Stimulated activated CD4-positive, alpha-beta T cell treated with anti-CD3 and anti-CD28 coated beads, Interleukin-4, amount 100 ng/mL, for 48 hours (primary cell): Measurements from ENCODE around the gene UBE2R2.
A peak's percentile ranks its signal among the peaks of the same experiment; 100 is the strongest.
"Not testable (repeated sequence)": the region's sequence is repeated elsewhere in the genome, so short reads cannot be mapped to it uniquely, and the experiment has no call there.

Experiments
- DNase-seq, 2 donors: peaks; one replicate each; pipeline ENCODE4 v3.0.0-alpha.2; 2020; ENCODE audit warnings: low read depth in 2 of 2

The UBE2R2 gene, protein sequence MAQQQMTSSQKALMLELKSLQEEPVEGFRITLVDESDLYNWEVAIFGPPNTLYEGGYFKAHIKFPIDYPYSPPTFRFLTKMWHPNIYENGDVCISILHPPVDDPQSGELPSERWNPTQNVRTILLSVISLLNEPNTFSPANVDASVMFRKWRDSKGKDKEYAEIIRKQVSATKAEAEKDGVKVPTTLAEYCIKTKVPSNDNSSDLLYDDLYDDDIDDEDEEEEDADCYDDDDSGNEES

DNA sequence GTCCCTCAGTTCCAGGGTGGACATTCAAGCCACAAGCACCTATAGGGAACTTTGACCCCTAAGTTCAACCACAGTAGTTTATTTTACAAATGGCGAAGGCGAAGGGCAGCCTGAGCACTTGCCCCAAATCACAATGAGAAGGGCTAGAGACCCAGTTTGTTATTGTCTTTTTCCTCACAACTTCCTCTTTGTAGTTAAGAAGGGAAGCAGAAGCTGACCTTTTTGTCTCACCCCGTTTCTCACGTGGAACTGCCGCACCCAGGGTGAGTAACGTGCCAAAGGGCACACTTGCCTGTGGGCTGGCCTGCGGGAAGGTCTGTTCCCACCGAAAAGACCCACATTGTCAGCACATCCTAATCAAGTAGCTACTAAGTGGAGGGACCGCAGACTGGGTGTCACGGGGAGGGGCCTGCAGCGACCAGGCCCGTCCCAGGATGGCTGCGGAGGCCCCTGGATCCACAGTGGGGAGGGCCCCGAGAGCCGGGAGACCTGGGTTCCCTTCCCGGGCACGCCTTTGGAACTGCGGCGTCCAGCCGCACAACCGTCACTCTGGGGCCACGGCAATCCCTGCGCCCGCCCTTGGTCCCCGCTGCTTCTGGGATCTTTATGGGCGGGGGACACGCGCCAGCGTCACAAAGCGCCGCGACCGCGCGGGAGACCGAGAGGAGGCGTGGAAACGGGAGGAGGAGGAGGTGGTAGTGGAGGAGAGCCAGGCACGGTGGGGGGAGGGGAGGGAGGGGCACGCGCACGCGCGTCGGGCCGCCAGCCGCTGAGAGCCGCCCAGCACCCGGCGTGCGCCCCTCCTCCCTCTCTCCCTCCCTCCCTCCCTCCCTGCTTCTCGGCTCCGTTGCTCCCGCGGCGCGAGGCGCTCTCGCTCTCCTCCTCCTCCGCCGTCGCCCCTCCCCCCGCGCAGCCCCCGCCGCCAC, at the start of gene UBE2R2:
Gene UBE2R2, plus strand, starts transcription at position 834 of the 926 bp plus-strand sequence. CDS start 598 bp downstream, outside the sequence.
- DNase-seq = peak; percentile 90 to 93

DNA sequence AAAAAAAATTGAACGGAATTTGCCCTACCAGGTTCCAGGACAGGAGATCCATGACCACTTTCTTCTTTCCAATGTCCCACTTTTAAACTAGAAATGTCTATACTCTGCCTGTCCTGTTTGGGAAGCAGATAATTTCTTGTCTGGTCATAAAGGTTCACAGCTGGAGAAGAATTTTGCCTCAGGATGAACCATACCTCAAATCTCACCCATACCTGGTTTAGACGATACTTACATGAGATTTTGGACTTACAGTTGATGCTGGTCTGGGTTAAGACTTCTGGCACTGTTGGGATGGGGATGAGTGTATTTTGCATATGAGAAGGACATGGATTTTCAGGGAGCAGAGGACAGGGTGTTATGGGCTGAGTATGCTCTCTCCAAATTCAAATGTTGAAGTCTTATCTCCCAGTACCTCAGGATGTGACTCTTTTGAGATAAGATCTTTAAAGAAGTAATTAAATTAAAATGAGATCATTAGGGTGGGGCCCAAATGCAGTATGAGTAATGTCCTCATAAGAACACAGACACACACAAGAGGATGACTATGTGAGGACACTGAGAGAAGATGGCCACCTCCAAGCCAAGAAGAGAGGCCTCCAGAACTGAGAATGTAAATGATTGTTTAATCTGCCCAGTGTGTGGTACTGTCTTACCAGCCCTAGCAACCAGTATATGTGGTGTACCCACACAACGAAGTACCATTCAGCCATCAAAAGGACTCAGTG, 46.6 kb upstream of the UBE2R2 start:
- DNase-seq = not testable (repeated sequence)

DNA sequence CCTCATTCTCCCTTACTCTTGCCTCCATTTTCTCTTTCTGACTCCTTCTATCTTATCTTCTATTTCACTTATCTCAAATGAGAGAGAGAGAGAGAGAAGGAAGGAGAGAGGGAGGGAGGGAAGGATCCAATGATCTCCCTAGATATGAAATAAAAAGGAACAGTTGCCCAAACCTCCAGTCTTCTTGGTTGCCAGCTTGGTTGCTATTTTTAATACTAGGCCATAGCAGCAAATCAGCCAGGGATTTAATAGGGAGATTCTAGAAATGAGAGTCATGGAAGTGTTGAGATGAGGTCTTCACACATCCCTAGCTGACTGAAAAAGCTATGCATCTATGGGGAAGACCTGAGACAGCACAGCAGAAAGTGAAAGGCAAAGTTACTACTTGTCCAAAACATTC, 43.8 kb upstream of the UBE2R2 start:
- not testable (repeated sequence) for DNase-seq

DNA sequence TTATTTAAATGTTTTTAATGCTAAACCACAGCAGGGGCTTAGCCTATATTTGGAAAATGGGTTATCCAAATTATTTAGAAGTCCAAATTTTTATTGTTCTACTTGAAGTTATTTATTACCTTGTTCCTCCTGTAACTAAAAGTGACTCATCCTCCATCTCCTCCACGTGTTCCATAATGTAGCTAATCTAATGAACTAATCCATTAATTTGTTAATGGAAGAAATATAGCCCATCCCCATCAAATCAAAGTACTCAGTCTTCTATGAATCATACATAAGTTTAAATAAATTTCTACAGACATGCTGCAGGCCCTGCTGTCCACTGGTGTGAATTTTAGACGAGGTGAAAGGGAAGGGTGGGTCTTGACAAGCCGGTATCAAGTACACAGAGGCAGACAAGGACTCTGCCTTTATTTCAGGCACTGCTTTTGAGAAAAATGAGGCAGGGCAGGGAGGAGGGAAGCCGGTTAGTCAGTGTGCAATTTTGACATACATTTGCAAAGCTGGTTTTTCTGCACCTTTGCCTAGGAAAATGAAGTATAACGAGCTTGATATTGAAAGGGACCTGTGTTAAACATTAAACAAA, 42.8 kb upstream of the UBE2R2 start:
- DNase-seq = not testable (repeated sequence)

DNA sequence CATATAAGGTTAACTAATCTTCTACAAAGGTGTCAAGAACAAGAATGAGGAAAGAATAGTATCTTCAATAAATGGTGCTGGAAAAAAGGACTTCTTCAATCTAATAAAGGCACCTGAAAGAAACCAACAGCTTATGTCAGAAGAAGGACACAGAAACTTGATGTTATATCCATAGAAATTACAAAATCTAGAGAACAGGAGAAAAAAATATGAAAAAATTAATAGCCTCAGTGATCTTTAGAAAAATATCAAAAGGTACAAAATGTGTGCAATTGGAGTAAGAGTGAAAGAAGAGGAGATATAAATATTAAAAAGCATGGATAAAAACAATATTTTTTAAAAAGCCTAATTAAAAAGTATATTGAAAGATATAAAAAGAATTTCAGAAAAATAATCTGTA, 40.4 kb upstream of the UBE2R2 start:
- no peak for DNase-seq

DNA sequence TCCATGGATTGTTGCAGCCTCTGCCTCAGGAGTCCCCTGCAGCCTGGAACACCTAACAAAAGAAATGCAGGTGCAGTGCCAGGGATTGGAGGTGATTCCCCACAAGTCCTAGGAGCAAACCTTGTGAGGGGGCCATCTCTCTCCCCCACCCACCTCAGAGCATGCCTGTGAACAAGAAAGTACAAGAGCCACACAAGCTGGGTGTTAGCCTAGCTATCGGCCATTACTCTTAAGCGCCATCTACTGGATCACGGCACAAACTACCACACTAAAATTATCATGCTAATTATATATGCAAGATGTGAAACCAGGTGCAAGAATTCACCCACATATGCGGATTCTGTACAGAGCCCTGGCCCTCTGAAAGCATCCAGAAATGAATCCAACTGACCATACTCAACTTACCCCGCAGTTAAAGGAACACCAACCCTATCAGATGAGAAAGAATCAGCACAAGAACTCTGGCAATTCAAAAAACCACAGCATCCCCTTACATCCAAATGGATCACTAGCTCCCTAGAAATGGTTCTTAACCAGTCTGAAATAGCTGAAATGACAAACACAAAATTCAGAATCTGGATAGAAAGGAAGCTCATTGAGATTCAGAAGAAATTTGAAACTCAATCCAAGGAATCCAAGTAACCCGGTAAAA, 38.1 kb upstream of the UBE2R2 start:
- DNase-seq = peak; percentile 22 to 28

DNA sequence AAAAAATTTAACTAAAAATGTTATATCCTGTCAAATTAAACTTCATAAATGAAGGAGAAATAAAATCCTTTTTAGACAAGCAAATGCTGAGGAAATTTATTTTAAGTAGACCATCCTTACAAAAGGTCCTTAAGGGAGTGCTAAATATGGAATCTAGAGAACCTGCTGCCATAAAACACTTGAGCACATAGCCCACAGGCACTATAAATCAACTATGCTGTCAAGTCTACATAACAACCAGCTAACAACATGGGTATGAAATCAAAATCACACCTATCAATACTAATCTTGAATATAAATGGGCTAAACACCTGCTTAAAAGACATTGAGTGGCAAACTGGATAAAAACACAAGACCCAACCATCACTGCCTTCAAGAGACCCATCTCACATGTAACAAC, 36.7 kb upstream of the UBE2R2 start:
- DNase-seq = no peak

DNA sequence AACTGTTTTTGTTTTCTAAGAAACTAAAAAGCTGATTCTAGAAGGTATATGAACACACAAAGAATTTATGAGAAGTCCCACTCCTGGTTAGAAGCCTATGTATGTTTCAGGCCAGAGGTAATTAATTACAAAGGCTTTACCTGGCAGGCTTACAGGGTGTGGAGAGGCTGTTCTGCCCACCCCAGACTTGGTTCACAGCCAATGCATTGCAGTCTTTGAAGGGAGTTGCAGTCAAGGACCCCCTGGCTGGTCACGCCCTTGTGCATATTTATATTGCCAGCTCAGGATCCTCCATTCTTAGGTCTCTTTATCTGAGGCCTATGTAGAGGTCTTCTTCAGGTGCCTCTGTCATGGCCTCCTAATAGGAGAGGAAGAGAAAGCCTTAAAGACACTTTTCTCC, 35.2 kb upstream of the UBE2R2 start:
- no peak for DNase-seq

DNA sequence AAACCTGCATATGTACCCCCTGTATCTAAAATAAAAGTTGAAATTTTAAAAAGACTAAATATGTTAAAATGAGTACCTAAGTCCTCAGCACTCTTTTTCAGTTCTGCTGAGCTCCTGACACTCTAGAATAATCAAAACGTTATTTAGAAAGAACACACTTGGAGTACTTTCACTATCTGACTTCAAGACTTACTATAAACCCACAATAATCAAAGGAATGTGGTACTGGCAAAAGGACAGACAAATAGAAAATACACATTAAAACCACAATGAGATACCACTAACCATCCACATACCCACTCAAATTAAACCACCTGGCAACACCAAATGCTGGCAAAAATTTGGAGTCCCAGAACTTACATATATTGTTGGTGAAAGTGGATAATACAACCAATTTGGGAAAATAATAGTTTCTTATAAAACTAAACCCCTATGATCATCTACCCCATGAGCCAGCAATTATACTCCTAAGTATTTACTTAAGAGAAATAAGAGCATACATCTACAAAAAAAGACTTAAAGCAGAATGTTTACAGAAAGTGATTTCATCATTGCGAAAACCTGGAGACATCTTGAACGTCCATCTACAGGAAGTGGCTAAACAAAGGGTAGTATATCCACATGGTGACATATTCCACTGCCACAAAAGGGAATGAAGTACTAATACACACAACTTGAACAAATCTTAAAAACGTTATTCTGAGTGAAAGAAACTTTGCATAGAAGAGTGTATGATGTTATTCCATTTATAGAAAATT, 34.4 kb upstream of the UBE2R2 start:
- no peak for DNase-seq

DNA sequence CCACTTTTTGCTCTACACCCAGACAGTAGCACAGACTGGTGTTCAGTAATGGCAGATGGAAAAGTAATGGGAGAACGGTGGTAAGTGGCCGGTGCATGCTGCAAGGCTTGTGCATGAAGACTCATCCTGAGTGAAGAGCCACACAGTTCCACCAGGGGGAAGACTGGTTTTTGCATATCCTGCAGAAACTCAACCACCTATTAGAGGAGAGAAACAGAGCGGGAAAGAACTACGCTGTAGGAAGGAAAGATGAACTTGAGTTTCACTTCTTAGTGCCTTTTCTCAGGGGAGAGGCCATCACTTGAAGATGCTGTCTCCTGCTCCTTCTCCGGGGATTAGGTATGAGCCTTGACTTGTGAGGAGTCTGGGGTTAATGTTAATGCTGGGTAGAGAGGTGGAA, 31.0 kb upstream of the UBE2R2 start:
- DNase-seq = no peak

DNA sequence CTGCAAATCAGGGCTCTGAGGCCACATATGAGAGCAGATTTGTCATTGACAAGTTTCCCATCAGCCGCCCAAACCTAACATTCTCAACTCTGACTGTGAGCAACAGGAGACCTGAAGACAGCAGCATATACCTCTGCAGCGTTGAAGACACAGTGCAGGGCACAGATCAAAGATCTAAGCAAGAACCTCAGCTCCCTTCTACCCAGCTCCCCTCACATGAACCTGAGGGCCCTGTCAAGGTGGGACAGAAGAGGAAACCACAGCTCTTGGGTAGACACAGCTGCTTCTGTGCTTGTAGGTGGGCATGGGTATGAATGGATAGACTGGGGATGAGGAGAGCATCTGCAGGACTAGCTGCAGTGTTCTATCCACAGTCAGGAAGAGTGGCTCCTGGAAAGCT, 30.3 kb upstream of the UBE2R2 start:
- no peak for DNase-seq

DNA sequence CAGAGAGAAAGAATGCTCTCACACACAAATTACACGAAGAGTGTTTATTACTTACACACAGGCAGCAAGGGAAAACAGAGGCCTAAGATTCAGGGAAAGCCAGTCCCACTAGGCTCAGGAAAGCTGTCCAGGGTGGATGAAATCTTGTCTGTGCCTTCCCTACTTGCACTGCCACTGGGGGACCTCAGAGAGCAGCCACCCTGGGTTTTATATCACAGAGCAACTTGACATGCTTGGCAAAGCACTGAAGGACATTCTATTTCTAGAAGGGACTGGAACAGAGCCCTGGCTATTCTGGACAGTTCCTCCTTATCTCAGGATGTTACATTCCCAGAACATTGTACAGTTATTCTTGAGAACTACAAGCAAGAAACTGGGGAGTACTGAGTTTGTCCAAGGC, 29.1 kb upstream of the UBE2R2 start:
- no peak for DNase-seq

DNA sequence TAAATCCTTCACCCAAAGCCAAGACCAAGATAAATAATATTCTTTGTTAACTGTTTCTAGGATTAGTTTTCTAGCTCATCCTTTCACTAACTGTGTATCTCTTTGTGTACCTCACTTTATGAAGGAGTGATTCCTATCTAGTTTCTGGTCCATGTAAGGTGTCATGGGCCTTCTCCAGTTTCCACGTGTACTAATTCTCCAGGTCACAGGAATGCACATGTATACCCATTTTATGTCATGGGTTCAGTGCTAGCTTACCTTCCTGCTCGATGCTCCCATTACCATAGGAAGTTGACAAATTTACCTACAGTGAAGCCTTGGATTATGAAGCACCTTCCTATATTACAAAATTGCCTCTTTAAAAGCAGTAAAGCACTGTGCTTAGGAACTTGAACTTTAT, 27.5 kb upstream of the UBE2R2 start:
- DNase-seq = not testable (repeated sequence)

DNA sequence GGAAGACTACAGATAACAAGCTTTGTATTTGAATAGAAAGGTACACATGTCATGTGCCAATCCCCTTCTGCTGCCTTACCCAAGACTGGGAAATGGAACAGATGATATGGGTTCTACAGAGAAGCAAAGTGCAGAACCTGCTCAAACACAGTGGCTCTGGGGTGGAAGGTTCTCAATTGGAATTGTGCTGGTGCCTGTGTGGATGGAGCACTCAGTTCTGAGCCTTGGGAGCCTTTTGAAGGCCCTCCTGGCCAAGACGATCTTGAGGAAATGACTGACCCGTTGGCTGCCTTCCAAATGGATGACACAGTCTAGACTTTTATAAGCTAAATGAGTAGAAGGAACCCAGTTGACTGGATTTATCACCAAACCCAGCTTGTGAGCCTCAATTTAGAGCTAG, 25.8 kb upstream of the UBE2R2 start:
- DNase-seq = no peak

DNA sequence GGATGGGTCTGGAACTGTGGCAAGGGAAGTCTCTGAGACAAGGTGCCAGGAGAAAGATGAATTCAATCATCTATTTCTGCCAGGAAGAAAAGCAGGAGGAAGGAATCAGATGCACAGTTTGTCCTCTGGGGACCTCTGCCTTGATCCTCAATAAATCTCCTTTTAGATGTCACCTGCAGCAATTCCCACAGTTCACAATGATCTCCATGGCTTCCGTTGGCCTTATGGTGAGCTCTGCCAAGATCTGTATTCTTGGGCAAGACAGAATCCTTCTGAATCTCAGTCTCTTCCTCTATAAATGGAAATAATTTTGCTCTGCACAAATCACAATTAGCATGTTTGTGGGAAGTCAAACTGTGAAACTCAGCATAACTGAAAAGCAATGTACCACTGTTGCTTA, 23.5 kb upstream of the UBE2R2 start:
- not testable (repeated sequence) for DNase-seq

DNA sequence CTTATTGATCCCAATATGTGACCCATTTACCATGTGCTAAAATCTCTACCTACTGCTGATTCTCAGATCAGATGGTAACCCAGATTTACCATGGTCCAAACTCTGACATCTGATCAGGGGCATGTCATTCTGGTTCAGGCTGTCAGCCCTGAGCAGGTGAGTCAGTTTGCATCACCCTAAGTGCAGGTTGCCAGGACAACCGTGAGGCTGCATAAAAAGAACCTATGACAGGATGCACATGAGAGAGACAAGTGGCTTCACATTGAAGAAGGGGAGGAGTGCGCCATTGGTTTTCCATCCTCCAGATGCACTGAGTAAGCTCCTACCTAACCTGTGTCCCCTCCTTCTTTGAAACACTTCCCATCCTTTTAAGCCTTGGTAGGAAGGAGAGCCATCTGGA, 22.4 kb upstream of the UBE2R2 start:
- no peak for DNase-seq

DNA sequence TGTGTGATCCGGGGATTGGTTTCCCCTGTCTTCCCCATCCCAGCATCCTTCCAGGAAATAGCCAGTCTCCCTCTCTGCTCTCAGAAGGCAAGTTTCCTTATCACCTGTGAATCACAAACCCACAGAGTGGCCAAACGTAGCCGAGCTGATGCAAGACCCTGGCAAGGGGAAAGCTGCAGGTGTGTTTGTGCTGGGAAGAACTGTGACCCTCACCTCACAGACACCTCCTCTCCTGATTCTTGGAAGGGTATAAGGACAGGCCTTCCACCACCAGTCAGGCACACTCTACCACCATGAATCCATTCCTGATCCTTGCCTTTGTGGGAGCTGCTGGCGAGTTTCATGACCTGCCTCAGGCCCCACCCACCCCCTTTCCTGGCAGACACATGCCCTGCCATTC, 21.7 kb upstream of the UBE2R2 start, which contains the start of gene PRSS3:
Gene PRSS3, plus strand, starts transcription at position 281 of the 400 bp plus-strand sequence. Its CDS starts 13 bp downstream, at position 294.
- no peak for DNase-seq

DNA sequence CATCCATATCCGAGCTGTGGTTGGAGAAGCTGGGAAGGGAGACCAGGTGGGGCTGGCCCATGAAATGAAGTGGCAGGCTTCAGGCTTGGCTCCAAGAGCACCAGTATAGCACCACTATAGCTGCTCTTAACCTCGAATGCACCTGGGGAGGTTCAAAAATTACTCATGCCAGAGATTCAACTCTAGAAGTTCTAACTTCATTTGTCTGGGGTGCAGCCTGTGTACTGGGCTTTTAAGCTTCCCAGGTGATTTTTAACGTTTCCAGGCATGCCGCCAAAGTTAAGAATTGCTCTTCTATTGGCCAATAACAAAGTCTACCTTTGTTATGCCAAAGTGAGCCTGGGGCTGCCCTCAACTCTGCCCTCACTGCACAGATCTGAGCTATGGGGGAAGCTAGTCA, 21.1 kb upstream of the UBE2R2 start:
- DNase-seq = no peak

DNA sequence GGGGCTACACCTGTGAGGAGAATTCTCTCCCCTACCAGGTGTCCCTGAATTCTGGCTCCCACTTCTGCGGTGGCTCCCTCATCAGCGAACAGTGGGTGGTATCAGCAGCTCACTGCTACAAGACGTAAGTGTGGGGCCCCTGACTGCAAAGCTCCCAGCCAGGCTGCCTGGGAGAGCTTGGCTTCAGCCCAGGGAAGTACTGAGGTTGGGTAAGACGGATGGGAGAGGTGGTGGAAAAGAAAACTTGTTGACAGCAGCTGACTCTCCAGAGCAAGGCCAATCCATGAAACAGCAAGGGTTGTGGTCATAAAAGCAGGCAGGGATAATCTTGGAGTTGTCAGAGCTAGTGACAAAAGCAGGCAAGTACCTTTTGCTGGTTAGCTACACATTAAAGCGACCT, 20.3 kb upstream of the UBE2R2 start:
- DNase-seq = not testable (repeated sequence)

DNA sequence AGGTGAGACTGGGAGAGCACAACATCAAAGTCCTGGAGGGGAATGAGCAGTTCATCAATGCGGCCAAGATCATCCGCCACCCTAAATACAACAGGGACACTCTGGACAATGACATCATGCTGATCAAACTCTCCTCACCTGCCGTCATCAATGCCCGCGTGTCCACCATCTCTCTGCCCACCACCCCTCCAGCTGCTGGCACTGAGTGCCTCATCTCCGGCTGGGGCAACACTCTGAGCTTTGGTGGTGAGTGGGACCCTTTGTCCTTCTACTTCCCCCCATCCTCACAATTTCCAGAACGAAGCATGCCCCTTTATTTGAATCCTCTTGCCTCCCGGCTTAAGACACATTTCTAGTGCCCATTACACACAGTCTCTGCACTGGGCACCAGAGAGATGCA, 19.1 kb upstream of the UBE2R2 start:
- no peak for DNase-seq

DNA sequence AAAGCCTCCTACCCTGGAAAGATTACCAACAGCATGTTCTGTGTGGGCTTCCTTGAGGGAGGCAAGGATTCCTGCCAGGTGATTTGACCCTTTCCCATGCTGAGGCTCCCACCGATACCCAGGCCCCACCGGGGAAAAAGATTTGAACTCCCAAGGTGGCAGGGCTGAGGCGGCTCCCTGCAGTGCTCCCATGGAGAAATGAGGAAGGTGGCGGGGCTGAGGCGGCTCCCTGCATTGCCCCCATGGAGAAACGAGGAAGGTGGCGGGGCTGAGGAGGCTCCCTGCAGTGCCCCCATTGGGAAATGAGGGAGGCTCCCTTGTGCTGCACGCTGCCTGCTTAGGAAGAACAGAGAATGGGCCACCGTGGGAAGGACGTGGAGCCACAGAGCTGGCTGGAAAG, 18.4 kb upstream of the UBE2R2 start:
- no peak for DNase-seq
